Measurements from ENCODE around the gene GOLT1A.
A peak's percentile ranks its signal among the peaks of the same experiment; 100 is the strongest.

Gene GOLT1A

DNA sequence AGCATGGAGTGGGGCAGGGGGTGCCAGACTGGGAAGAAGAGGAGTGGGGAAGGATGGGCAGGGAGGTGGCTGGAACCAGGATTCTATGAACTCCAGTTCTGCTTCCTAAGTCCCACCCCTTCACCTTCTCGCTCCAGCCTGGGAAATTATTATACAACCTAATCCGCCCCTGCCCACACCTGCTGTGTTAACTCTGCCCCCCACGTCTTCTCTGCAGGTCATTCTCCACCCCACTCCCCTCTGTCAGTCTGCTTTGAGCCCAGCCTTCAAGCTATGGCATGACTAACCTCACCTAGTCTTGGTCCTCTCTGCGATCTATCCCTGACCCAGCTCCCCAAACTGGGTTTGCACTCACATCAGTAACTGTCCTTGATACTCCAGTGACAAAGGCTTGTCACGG, 46.0 kb upstream of the GOLT1A start:
- TF ChIP-seq, protein P1, sequence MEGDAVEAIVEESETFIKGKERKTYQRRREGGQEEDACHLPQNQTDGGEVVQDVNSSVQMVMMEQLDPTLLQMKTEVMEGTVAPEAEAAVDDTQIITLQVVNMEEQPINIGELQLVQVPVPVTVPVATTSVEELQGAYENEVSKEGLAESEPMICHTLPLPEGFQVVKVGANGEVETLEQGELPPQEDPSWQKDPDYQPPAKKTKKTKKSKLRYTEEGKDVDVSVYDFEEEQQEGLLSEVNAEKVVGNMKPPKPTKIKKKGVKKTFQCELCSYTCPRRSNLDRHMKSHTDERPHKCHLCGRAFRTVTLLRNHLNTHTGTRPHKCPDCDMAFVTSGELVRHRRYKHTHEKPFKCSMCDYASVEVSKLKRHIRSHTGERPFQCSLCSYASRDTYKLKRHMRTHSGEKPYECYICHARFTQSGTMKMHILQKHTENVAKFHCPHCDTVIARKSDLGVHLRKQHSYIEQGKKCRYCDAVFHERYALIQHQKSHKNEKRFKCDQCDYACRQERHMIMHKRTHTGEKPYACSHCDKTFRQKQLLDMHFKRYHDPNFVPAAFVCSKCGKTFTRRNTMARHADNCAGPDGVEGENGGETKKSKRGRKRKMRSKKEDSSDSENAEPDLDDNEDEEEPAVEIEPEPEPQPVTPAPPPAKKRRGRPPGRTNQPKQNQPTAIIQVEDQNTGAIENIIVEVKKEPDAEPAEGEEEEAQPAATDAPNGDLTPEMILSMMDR (IDR thresholded peaks at IDR 0.05; ENCODE audit: low read length, missing control alignments) = no peak
- no peak overlapping the region for H3K4me3 ChIP-seq (replicated peaks; ENCODE audit: low read depth, low read length)
- no peak for DNase-seq (ENCODE audit: low read depth)

DNA sequence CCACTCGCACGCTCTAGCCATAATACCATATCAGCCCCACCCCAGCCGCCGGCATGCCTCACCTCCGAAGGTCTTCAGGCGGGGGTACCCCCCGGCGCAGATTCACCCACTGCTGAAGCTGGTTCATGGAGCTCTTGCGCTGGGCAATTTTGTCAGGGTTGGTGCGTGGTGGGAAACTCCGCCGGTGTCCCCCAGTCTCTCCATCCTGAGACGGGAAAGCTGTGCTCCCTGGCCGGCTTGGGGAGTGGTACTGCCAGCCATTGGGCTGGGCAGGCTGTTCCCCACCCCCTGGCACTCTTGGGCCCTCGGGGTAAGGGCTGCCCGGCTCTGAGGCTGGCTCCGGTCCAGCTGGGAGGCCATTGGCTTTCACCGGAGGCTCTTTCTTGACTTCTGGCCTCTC, 45.4 kb upstream of the GOLT1A start:
- TF ChIP-seq, protein P1 (IDR thresholded peaks at IDR 0.05; ENCODE audit: low read length, missing control alignments) = no peak
- DNase-seq (ENCODE audit: low read depth) = no peak
- H3K4me3 ChIP-seq (replicated peaks; ENCODE audit: low read depth, low read length) = no peak overlapping the region

DNA sequence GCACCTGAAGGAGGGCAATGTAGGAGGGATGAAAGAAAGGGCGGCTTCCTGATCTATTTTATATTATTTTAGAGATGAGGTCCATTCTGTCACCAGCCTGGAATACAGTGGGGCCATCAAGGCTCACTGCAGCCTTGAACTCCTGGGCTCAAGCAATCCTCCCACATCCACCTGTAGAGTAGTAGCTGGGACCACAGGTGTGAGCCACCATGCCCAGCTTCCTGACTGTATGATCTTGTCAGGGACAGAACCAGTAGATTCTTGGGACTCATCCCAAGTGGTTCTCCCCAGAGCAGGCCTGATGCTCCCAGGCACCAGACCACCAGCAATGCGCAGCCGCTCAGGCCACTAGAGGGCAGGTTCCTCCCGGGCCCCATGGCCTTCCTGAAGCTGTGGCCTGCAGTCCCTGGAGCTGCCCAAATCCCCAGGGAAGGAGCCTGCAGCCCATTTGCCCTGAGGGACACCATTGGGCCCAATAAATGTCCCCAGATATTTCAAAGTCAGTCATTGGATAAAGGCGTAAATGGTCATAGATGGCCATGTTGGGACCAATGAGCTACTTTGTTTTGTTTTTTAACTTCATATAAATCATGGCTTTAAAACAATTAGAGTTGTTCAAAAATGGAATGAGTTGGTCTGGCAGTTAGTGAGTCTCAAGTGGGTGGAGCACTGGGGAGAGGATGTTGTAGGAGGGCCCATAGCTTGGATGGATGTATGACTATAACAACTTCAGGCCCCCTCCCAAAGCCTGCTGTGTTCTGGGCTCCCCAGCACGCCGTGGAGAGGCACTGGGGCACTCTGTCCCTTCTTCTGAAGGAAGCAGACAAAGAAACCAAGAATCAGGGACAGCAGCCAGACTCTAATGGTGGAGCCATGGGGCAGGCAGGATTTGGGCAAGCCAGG, 44.7 kb upstream of the GOLT1A start:
- TF ChIP-seq, protein P1 (IDR thresholded peaks at IDR 0.05; ENCODE audit: low read length, missing control alignments) = peak; percentile 90
- no peak overlapping the region for H3K4me3 ChIP-seq (replicated peaks; ENCODE audit: low read depth, low read length)
- DNase-seq (ENCODE audit: low read depth) = peak; percentile 70

DNA sequence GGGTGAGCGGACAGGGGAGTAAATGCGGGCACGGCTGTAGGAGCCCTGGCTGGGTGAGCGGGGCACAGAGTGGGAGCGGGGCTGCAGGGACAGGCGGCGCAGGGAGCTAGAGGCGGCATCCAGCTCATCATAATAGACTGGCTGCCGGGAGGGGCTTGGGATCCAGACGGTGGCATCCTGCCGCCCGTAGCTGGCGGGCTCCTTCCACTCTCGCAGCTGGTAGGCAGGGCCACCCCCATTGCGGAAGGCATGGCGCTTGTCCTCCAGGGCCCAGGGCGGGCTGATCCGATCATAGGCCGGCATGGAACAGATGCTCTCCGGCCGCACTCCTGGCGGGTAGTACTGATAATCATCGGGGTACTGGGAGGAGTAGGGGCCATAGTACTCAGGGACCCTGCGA, 43.7 kb upstream of the GOLT1A start:
- no peak overlapping the region for H3K4me3 ChIP-seq (replicated peaks; ENCODE audit: low read depth, low read length)
- DNase-seq (ENCODE audit: low read depth) = no peak
- TF ChIP-seq, protein P1 (IDR thresholded peaks at IDR 0.05; ENCODE audit: low read length, missing control alignments) = no peak

DNA sequence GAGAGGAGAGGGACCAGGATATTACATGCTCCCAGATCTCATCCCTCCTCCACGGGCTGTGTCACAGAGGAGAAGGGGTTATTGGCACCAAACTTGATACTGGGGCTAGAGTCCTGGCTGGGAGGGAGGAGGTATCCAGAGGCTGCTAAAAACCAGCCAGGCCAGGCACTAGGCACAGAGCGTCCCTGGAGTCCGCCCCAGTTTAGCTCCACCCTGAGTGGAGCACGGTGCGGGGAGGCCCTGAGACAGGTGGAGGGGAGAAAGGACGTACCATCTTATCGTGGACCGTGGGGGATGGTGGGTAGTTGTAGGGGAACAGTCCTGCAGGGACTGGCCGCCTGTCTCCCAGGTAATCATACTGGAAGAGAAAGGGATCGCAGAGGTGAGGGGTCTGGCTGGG, 42.7 kb upstream of the GOLT1A start:
- no peak for DNase-seq (ENCODE audit: low read depth)
- TF ChIP-seq, protein P1 (IDR thresholded peaks at IDR 0.05; ENCODE audit: low read length, missing control alignments) = no peak

DNA sequence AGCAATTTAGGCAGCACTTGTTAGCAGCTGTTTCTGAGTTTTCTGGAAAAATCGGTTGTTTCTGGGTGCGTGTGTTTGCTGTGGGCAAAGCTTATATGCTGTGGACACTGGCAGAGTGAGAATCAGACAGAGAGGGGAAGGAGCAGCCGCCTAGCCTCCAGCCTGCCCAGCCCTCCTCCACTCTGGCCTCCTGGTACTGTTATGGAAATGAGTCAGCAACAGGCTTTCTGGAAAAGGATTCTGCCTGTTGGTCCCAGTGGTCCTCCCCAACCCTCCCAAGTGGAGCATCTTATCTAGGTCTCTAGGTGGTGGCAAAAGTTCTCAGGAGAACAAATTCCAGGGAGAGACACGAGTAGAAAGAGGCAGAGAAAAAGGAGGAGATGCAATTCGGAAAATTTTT, 42.2 kb upstream of the GOLT1A start:
- TF ChIP-seq, protein P1 (IDR thresholded peaks at IDR 0.05; ENCODE audit: low read length, missing control alignments) = no peak
- no peak overlapping the region for H3K4me3 ChIP-seq (replicated peaks; ENCODE audit: low read depth, low read length)
- DNase-seq (ENCODE audit: low read depth) = peak; percentile 29

More for the DNA sequence above, 42.7 kb upstream of the GOLT1A start:
- no peak overlapping the region for H3K4me3 ChIP-seq (replicated peaks; ENCODE audit: low read depth, low read length)

DNA sequence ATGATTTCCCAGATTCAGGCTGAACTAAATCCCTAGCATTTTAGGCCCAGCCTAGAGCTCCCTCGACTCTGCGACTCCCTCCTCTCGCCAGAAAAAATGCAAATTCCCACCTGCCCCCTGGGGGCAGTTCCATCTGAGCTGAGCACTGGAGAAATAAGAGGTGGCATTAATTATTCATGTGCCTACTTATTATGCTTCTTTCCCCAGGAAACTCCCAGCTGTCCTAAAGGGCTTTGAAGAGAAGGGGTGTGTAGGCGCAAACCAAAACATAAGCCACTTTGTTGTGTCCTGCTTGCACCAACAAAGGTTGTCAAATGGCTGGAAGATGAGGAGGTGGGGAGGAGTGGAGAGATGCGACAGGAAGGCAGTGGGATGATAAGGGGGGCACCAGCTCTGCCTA, 41.4 kb upstream of the GOLT1A start:
- TF ChIP-seq, protein P1 (IDR thresholded peaks at IDR 0.05; ENCODE audit: low read length, missing control alignments) = no peak
- no peak overlapping the region for H3K4me3 ChIP-seq (replicated peaks; ENCODE audit: low read depth, low read length)
- DNase-seq (ENCODE audit: low read depth) = no peak

Measured in fibroblast of pulmonary artery (primary cell).